HEK293T (cell line): ENCODE measurements around the gene PRPF39.

Experiments used
- FOXK2 ChIP-seq: fragments of 450-650 bp; IDR thresholded peaks from 2 replicates; pipeline ENCODE4 v1.6.1; 2016; ENCODE audit warnings: mild to moderate bottlenecking
- FOXM1 ChIP-seq: fragments of 450-650 bp; IDR thresholded peaks from 2 replicates; pipeline ENCODE4 v1.6.1; 2017; ENCODE audit warnings: mild to moderate bottlenecking, borderline replicate concordance
- SUZ12 ChIP-seq: fragments of 450-650 bp; IDR thresholded peaks from 2 replicates; pipeline ENCODE4 v1.6.1; 2016; ENCODE audit warnings: mild to moderate bottlenecking

GRCh38 chr14:45060551-45060950 lies 23.4 kb upstream of the PRPF39 start:
- no peak for TF ChIP-seq SUZ12
- TF ChIP-seq FOXK2 = no peak
- no peak for TF ChIP-seq FOXM1
